ENCODE results near the gene DYNC1I1.

DYNC1I1 gene

GRCh38 chr7:95976369-95977060, 204.2 kb downstream of the DYNC1I1 start:
- DNase-seq, result no peak

- DNase-seq, result no peak
These were observed 205.6 kb downstream of the DYNC1I1 start for GRCh38 chr7:95977994-95978393.

GRCh38 chr7:95980167-95980566, 207.8 kb downstream of the DYNC1I1 start:
- DNase-seq, result no peak

- no peak for DNase-seq
These were observed 208.4 kb downstream of the DYNC1I1 start for GRCh38 chr7:95980706-95981105.

GRCh38 chr7:95986178-95986764, 213.9 kb downstream of the DYNC1I1 start:
- no peak for DNase-seq

- no peak for DNase-seq
These were observed 216.9 kb downstream of the DYNC1I1 start for GRCh38 chr7:95989301-95989700.

- no peak for DNase-seq
These were observed 221.0 kb downstream of the DYNC1I1 start for GRCh38 chr7:95993380-95993779.

- DNase-seq, result no peak
These were observed 223.8 kb downstream of the DYNC1I1 start for GRCh38 chr7:95996174-95996573.

GRCh38 chr7:95996886-95997285, 224.5 kb downstream of the DYNC1I1 start:
- DNase-seq, result no peak

- no peak for DNase-seq
These were observed 225.3 kb downstream of the DYNC1I1 start for GRCh38 chr7:95997632-95998031.

- DNase-seq, result no peak
These were observed 227.1 kb downstream of the DYNC1I1 start for GRCh38 chr7:95999481-95999880.

- DNase-seq, result no peak
These were observed 232.2 kb downstream of the DYNC1I1 start for GRCh38 chr7:96004578-96004977.

- DNase-seq, result no peak
These were observed 232.9 kb downstream of the DYNC1I1 start for GRCh38 chr7:96005271-96005670.

GRCh38 chr7:96009148-96009547, 236.8 kb downstream of the DYNC1I1 start:
- no peak for DNase-seq

GRCh38 chr7:96013836-96014235, 241.5 kb downstream of the DYNC1I1 start:
- no peak for DNase-seq

GRCh38 chr7:96014617-96015016, 242.3 kb downstream of the DYNC1I1 start:
- DNase-seq, result no peak

- no peak for DNase-seq
These were observed 243.8 kb downstream of the DYNC1I1 start for GRCh38 chr7:96016056-96016586.

GRCh38 chr7:96016735-96017134, 244.4 kb downstream of the DYNC1I1 start:
- DNase-seq, result no peak

GRCh38 chr7:96017877-96018276, 245.5 kb downstream of the DYNC1I1 start:
- no peak for DNase-seq

- no peak for DNase-seq
These were observed 249.2 kb downstream of the DYNC1I1 start for GRCh38 chr7:96021568-96021967.

GRCh38 chr7:96023387-96023786, 251.0 kb downstream of the DYNC1I1 start:
- no peak for DNase-seq

GRCh38 chr7:96026010-96026409, 253.7 kb downstream of the DYNC1I1 start:
- no peak for DNase-seq

GRCh38 chr7:96026611-96027010, 254.3 kb downstream of the DYNC1I1 start:
- no peak for DNase-seq

GRCh38 chr7:96028729-96029128, 256.4 kb downstream of the DYNC1I1 start:
- DNase-seq, result no peak
